ENCODE results near the gene TFR2.

TFR2 gene

DNA sequence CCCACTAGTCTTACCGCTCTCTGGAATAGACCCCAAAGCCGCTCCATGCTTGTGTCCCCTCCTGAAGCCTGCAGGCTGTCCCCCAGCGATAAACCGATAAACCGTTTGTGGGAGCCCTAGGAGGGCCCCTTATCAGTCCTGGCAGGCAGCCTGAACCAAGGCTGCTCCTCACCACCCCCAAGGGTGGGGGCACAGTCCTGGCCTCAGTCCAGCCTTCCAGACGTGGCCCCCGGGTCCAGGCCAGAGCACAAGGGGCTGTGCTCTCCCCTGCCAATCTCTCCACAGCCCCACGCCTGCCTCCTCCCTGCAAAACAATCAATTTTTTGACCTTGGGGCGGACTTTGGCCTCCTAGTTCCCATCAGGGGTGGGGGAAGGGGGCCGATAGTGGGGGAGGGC lies at the start of gene TFR2:
Gene TFR2, minus strand, starts transcription at position 90 of the 397 bp plus-strand sequence. Its CDS starts 43 bp downstream, at position 47.
- DNase-seq (ENCODE audit: low spot score) = no peak

DNA sequence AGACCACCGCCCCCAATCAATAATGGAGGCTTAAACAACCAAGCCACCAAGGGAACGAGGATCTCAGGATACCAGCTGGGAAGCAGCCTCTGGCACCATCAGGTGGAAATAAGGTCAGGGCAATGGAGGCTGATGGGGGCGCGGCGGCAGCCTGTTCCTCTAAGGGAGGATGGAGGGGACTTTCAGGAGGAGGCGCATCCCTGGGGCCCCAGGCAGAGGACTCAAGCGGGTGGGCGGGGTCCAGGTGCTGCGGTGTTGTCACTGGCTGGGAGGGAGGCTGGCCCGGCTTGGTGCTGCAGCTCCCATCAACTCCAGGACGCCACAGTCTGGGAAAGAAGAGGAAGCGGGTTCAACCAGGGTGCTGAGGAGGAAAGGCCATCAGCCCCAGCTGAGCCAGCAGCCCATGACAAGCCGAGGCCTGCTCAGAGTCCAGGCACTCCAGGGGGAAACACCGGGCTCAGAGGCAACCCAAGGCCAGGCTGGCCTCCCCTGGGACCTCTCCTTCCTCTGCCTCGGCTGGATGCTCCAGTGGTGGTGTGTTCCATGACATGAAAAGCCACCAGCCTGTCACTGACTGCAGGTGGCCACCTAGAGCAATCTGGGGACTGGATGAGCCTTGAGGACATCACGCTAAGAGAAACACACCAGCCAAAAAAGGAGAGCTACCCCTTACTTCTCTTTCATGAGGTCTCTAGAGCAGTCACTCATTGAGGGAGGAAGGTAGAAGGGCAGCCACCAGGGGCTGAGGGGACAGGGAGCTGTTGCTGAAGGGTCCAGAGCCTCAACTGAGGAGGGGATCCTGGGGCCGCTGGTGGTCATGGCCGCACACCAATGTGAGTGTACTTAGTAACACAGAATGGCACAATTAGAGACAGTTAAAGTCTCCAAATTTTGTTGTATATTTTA lies 48.1 kb upstream of the TFR2 start:
- no peak for DNase-seq (ENCODE audit: low spot score)

DNA sequence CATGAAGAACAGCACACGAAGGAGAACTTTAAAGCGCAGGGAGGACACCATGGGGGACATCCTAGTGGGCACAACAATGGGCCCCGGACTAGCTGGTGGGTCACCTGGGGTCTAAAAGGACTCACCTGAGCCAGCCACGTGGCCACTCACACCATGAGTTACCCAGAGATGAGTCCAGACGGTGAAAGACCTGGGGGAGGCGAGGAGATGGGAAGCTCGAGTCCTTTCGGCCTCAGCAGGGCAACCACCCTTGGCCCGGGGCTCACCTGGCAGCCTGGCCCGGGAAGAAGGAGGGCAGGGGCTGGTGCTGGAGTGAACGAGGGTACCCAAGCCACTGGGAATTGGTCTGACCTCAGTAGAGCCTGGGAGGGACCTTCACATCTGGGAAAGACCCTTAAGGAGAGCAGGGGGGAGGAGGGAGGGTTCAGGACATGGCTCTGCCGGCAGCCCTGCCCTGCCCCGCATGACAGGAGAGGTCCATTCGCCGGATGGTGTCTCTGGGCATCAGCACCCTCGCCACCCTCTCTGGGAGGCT lies 47.0 kb upstream of the TFR2 start:
- no peak for DNase-seq (ENCODE audit: low spot score)

DNA sequence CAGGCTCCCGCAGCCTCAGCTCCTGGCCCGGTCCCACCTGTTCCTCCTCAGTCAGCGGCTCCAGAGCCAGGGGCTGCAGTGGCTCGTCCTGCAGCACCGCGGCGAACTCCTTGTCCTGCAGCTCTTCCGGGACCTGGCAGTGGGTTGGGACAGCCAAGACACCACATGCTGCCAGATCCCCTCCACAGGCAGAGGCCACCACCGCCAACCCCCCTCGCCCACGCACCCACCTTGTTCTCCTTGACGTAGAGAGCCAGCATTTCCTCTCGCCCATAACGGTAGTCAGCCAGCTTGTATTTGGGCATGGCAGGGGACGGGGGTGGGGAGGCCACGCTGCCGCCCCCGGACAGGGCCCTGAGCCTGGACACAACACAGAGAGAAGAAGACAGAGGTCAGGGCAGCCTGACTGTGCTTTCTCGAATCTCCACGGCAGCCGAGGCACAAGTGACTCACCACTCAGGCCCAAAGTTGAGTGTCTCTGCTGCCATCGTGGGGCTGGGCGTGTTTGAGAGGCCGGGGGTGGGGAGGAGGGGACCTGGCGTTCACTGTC lies 46.5 kb upstream of the TFR2 start:
- DNase-seq (ENCODE audit: low spot score) = no peak

DNA sequence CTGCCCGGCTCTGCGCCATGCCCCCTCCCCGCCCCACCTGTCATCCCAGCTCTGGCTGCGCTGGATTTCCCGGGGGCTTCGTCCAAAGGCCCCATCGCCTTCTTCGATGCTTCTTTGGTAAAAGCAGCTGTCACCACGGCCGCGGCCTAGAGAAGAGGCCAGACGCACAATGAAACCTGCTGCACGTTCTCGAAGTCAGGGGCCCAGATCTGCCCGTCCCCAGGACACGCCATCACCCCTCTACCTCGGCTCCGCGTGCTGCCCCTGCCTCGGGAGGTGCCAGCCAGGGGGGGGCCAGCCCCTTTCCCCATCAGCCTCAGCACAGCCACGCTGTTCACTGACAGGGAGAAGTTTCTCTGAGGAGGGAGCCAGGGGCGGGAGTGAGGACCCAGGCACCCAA lies 45.9 kb upstream of the TFR2 start:
- no peak for DNase-seq (ENCODE audit: low spot score)

DNA sequence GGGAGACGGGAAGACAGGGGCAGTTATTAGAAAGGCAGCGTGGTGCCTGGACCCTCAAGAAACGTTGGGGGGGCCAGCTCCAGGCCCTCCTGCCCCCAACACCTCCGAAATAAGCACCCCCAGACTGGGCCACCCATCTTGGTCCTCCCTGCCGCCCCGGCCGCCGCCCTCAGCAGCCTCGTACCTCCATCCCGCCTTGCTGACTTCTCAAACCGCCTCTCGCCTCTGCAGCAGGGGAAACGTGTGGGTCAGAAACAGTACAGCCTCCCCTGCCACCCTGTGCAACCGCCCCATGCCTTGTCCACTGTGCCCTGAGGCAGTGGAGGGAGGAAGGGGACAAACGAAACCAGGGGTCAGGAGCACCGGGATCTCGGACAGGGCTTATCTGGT lies 45.5 kb upstream of the TFR2 start:
- DNase-seq (ENCODE audit: low spot score) = no peak

DNA sequence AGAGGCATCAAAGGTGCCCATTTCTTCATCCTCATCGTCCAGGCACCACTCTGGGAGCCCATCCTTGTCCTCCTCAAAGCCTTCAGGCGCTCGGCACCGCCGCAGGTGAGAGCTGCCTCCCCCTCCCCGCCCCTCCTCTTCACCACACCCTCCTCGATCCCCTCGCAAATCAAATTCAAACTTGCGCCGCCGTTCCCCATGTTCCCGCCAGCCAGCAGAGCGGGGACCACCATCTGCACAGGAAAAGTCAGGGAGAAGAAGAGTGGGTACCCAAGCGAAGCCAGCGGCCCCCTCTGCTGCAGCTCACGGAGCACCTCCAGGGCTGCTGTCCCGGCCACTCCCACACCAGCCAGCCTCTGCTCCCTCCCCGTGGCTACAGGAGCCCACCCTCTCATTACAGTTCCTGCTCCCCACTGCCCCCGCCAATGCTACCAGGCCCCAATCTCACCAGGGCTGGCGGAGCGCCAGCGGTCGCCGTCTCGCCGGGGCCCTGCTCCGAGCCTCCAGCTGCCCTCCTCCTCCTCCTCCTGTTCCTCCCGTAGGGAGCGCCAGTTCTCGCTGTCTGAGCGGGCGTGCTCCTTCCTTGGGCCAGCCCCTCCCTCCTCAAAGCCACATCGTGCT lies 45.0 kb upstream of the TFR2 start:
- no peak for DNase-seq (ENCODE audit: low spot score)

DNA sequence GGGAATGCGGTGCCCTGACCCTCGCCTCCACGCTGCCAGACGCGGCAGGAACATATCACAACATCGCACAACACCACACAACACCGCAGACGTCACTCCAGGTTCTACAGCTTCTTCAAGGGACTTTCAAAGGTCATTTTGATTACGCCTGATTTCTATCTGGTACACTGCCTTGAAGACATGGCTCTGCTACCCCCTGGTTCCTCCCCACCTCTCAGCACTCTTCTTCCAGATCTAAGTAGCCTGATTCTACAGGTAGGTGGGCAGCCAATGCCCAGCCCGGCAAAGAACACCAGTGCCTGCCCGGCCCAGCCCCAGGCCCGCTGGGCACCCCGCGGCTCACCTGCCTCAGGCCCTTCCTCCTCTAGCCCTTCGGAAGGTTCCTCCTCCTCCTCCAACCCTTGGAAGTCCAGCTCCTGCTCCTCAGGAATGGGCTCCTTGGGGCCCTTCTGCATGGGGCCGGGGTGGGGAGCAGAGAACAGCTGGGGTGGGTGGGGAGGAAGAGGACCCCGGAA lies 44.3 kb upstream of the TFR2 start:
- DNase-seq (ENCODE audit: low spot score) = no peak

DNA sequence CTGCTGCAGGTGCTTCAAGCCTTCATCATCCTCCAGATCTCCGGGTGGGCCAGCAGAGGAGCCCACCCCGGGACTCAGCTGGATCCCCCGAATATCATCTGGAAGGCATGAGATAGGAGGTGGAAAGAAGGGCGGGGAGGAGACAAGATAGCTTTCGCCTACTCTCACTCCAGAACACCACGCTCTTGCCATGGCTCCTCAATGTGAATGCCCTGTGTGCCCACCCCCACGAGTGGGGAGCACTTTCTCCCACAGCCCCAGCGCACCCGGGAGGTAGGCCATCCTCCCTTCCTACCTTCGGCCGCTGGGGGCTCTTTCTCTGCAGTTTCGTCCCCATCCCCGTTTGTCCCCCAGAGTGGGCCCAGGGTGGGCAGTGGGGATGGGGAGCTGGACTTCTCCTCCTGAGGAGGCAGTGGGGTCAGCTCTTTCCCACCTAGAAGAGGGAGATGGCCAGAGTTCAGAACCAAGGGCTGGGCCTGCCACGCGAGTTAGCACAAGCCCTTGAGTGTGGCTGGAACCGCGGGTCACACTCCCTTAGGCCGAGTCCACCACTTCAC lies 43.8 kb upstream of the TFR2 start:
- DNase-seq (ENCODE audit: low spot score) = no peak

DNA sequence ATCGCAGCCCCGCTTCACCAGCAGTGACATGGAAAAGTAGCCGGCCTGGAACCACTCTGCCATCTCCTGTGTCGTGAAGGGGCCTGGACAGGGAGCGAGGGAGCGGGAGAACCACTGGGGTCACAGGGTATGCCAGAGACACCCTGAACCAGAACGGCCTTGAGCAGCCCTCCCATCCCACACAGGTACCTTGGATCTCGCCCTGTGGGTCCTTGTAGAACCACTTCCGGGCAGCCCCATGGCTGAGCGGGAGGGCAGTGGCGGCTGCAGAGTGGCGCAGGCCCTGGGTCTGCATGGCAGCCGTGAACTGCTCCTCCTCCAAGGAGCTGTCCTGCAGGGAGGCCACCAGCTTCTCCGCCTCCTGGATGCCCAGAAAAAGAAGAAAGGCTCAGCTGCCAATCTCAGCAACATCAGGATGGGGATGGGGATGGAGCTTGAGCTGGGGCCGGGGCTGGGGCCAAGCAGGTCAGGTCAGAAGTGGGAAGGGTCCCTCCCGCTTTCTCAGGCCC lies 43.2 kb upstream of the TFR2 start:
- no peak for DNase-seq (ENCODE audit: low spot score)

DNA sequence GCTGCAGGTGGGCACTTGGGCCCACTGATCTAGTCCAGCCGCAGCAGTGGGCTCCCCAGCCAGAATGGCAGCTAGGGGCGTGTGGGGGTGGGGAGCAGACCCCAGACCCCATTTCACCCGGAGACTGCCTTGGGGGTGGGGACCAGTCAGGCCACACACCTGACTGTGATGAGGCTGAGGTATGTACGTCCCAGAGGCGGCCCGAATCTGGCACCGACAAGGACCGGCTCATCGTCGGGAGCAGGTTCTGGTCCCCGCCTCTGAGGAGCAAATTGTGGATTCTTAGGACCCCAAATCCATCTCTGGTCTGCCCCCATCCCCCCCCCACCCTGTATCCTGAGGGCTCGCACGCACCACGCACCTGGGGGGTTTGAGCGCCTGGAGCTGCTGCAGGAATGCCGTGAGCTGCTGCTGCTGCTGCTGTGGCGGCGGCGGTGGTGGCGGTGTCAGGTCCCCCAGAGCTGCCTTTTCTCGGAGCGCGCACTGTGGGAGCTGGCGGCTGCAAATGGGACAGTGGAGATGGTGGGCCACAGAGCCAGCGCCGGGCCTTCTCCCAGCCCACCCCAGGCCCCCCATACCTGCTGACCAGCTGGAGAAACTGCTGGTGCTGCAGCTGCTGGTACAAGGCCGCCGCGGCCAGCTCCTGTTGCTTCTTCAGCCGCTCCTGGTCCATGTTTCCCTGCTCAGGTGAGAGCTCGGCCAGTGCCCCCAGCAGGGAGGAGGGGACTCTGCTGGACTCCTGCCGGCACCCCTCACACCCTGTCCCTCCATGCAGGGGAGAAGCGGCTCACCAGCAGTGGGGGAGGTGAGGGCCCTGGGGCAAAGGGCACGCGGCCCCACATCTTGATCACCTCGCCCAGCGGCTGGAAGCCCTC lies 42.5 kb upstream of the TFR2 start:
- DNase-seq (ENCODE audit: low spot score) = no peak

DNA sequence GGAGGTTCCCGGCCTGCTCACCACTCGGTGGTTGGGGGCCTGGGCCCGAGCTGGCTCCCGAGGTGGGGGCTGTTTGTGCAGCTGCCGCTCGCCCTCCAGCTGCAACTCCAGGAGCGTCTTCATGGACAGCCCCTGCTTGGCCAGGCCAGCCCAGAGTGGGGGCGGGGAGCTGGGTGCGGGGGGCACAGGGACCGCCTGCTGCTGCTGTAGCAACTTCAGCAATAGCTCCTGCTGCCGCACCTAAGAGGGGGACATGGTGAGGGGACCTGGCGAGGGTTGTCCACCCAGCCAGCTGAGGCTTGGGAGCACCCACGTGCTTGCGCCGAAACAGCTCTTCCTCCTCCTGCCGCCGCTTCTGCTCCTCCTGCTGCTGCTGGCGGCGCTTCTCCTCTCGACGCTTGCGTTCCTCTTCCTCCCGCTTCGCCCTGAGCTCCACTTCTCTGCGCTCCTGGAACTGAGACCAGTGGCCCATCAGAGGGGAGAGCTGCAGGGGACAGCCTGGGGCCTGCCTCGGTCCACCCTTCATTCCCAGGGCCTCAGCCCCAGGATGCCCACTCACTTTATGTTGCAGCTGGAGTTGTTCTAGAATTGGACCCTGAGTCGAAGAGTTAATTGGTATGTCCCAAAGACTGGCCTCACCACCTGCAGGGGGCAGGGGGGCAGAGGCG lies 41.8 kb upstream of the TFR2 start:
- DNase-seq (ENCODE audit: low spot score) = no peak

DNA sequence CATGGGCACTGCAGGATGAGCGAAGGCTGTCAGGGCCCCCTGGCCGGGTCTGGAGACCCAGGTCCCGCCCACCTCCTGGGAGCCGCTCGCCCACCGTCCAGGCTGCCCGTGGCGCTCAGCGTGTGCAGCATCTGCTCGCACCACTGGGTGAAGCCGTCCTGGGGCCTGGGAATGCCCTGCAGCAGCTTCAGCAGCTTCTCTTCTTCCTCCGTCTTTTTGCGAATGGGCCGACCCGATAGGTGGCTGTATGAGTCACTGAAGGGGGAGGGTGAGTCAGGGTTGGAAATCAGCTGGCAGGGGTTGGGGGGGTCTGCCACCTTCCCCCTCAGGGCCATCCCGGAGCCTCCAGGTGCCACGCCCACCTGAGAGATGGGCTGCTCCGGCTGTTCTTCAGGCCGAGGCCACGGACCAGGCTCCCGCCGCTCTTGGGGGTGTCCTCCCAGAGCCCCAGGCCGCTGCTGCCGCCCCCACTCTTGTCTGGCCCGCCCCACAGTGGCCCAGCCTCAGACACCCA lies 40.9 kb upstream of the TFR2 start:
- no peak for DNase-seq (ENCODE audit: low spot score)

DNA sequence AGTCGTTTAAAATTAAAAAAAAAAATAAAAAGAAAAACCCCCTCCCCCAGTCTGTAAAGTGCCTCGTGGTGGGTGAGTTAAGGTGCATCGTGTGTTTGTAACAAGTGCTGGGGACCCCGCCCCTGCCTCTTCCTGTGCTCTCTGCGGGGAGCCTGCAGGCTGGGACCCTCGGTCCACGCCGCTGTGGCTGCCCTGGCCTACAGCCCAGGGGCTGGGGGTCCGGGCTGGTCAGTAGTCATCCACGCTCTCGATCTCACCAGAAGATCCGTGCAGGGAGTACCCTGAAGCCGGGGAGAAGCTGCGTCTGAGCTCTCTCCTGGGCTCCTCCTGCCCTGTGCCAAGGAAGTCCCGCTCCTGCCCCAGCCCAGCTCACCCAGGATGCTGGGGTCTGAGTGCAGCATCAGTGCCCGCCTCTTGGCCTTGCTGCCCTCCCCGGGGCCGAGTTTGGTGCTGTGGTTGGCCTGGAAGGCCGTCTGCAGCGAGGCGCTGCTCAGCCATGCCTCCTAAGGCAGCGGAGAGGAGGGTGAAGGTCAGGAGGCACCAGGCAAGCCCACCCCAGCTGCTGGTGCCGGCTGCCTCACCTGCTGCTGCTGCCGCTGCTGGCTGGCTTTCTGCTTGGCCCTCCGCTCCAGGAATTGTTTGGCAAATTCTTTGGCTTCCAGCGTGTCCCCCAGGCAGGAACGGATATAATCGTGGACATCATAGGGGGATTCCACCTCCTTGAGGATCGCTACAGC lies 40.3 kb upstream of the TFR2 start:
- no peak for DNase-seq (ENCODE audit: low spot score)

DNA sequence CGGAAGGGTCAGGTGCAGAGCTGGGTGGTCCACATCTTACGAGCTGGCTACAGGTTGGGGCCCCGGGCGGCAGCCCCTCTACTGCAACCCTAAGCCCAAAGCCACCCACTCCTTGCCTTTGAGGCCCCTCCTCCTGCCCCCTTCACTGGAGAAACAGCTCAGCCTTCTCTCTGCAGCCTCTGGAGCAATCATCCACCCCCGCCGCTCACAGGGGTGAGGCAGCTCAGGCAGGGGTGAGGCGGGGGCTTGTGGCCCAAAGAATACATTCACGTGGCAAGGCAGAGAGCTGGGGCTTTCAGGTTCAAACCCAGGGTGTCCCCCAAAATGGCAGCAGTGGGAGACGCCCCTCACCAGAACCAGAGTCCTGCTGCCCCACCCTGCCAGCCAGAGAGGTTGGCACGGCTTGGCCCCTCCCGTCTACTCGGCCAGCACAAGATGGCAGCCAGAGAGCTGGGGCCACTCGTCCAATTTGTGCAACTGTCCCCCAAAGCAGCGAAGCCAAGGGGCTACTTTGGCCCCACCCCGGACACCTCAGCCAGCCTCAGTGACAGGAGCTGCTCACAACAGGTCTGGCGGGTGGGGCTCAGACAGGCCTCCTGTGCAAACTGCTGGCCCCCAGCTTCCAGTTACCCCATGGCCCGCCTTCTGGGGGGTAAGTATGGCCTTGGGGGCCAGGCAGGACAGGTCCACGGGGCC lies 39.4 kb upstream of the TFR2 start:
- no peak for DNase-seq (ENCODE audit: low spot score)

DNA sequence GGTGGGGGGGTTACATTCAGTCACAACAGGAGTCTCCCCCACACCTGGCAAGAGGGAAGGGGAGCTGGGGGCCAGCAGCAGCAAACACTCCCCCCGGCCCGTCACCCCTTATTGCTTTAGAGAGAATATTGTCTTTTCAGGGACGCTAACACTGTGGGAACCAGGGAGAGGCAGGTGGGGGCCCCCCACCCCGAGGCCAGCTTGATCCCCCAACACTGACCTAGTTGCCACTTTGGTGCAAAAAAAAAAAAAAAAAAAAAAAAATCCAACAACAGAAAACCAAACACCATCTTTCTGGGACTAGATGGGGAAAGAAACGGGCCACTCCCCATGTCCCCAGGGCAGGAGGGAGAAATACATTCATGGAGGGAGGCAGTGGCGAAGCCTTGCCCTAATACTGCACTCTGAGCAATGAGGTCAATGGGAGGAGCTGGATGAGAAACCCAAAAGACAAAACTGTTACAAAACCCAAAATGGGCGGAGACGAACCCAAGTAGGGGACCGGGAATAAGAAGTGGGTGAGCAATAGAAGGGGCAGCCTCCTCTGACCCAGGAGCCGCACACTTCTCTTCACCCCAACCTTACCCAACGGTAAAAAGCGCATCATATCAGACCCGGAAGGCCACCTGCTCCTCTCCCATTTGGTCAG lies 38.7 kb upstream of the TFR2 start:
- peak; percentile 52 for DNase-seq (ENCODE audit: low spot score)

DNA sequence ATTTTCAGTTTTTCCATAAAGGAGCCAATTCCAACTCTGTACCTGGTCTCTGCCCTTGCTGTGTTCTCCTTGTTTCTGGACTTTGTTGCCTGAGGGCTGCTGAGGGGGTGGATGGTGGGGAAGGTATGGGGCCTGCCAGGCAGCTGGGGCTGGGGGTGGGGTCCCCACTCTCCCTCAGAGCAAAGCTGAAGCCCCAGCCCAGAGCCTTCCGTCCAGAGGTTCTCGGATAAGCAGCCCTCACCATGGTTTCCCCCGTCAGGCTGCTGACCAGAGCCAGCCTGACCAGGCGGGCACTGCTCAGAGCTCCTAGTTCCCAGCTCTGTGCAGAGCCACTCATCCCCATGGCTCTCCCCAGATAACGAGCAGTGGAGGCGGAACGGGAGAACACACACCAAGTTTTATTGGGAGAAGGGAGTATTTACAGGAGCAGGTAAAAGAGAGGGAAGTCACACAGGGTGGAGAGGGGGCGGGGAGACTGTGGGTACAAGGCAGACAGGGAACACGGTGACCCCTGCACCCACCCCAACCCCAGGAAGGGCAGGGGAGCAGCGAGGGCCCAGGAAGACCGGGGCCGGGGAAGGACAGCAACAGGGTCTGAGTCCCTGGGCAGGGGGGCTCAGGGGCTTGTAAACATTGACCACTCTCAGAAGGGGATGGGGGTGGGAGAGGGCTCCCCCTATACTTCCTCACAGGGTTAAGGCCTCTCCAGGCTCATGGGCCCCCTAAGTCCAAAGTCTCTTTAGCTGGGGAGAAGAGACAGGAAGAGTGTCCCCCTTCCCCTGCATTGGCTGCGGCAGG lies 38.0 kb upstream of the TFR2 start:
- no peak for DNase-seq (ENCODE audit: low spot score)
